Measurements from ENCODE around the gene ZNF79.

DNA sequence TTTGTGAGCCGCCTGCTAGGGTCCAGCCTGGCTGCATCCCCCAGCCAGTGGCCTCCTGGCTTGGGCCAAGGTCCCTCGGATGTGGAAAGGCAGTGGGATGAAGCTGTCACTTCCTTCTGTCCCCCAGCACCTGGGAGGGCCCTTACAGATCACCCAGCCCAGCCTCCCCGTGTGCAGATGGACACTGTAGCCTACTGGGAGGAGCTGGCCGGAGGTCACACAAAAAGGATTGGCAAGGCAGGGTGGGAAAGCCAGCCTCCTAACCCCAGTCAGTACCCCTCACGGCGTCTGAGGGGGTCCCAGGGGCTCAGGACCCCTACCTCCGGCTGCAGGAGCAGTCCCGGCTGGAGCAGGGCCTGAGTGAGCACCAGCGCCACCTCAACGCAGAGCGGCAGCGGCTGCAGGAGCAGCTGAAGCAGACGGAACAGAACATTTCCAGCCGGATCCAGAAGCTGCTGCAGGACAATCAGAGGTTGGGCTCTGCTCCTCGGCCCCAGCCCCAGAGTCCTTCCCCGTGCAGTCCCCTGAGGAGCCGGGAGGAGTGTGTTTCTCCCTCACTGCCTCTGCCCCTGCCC is 55.4 kb downstream of the ZNF79 start:
- TF ChIP-seq CTCF (IDR thresholded peaks at IDR 0.05): no peak
- TF ChIP-seq POLR2A (IDR thresholded peaks at IDR 0.05): no peak
- no peak for TF ChIP-seq POLR2AphosphoS5 (IDR thresholded peaks at IDR 0.05)
- no peak for TF ChIP-seq EP300 (IDR thresholded peaks at IDR 0.05)
